OCI-LY7 (cell line): Measurements from ENCODE around the gene DNAAF8.

ENCODE experiments used
- EZH2phosphoT487 ChIP-seq: fragments of 200-600 bp; sonication (generic); IDR thresholded peaks from 2 replicates; pipeline ENCODE4 v1.6.1; 2018; ENCODE audit warnings: low read depth, borderline replicate concordance, mild to moderate bottlenecking, mixed run types, antibody characterized with exemption, low read length, moderate library complexity, mixed read lengths
- TF ChIP-seq, protein P1 (sequence below): fragments of 200-600 bp; sonication (generic); conservative IDR thresholded peaks from 2 replicates; pipeline ENCODE4 v1.5.1; 2014; ENCODE audit warnings: mild to moderate bottlenecking, antibody characterized with exemption, low read length, moderate library complexity, mixed read lengths

- TF ChIP-seq, protein P1, sequence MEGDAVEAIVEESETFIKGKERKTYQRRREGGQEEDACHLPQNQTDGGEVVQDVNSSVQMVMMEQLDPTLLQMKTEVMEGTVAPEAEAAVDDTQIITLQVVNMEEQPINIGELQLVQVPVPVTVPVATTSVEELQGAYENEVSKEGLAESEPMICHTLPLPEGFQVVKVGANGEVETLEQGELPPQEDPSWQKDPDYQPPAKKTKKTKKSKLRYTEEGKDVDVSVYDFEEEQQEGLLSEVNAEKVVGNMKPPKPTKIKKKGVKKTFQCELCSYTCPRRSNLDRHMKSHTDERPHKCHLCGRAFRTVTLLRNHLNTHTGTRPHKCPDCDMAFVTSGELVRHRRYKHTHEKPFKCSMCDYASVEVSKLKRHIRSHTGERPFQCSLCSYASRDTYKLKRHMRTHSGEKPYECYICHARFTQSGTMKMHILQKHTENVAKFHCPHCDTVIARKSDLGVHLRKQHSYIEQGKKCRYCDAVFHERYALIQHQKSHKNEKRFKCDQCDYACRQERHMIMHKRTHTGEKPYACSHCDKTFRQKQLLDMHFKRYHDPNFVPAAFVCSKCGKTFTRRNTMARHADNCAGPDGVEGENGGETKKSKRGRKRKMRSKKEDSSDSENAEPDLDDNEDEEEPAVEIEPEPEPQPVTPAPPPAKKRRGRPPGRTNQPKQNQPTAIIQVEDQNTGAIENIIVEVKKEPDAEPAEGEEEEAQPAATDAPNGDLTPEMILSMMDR: no peak
- no peak for TF ChIP-seq EZH2phosphoT487
These were observed 27.9 kb downstream of the DNAAF8 start for GRCh38 chr16:4762205-4762604.
